Keratinocyte (primary cell): ENCODE data around the gene ABL1. TPM values are rescaled to one million over a fixed set of nuclear protein-coding genes. Genes with fewer than 3 reads are reported as not detected.
A peak's percentile ranks its signal among the peaks of the same experiment; 100 is the strongest.

ENCODE experiments used
- DNase-seq: peaks from one replicate; pipeline ENCODE4 v3.0.0-alpha.2; 2011; ENCODE audit warnings: low read depth, missing footprints, low spot score
- FAIRE-seq: peaks from 2 replicates; lab custom pipeline; 2011; peaks lifted over from hg19 to GRCh38; lab: Jason Lieb, UNC
- H2AFZ ChIP-seq: 2 replicates; pipeline ENCODE4 v1.6.0; 2012; ENCODE audit warnings: low read length, control low read depth, inconsistent platforms; ENCODE audit not compliant: control insufficient read depth
- H3K27ac ChIP-seq: 2 replicates; pipeline ENCODE4 v1.5.1; 2011; ENCODE audit warnings: low read length; ENCODE audit not compliant: control insufficient read depth, insufficient read depth
- H3K27me3 ChIP-seq: 3 replicates; pipeline ENCODE4 v1.6.0; 2011; ENCODE audit warnings: low read length; ENCODE audit not compliant: control insufficient read depth, insufficient read depth; ENCODE audit errors: extremely low read depth
- H3K36me3 ChIP-seq, 2 experiments: 2 replicates in 1 of 2; 3 replicates in 1 of 2; pipeline ENCODE4 v1.5.1; 2011; ENCODE audit warnings: low read length in 2 of 2, mild to moderate bottlenecking in 1 of 2; ENCODE audit not compliant: control insufficient read depth in 2 of 2, insufficient read depth in 2 of 2; ENCODE audit errors: extremely low read depth in 1 of 2
- H3K4me1 ChIP-seq: 3 replicates; pipeline ENCODE4 v1.5.1; 2011; ENCODE audit warnings: low read length; ENCODE audit not compliant: control insufficient read depth, insufficient read depth; ENCODE audit errors: extremely low read depth
- H3K4me2 ChIP-seq: 3 replicates; pipeline ENCODE4 v1.6.0; 2011; ENCODE audit warnings: low read depth, low read length; ENCODE audit not compliant: control insufficient read depth, insufficient read depth; ENCODE audit errors: extremely low read depth
- H3K4me3 ChIP-seq, 3 experiments: fragments of 200-600 bp in 1 of 3; sonication (generic) in 1 of 3; 2 replicates in 2 of 3; 3 replicates in 1 of 3; pipeline ENCODE4 v1.5.1; 2011 to 2016; ENCODE audit warnings: low read length in 3 of 3, mild to moderate bottlenecking in 3 of 3, control low read depth in 2 of 3, inconsistent platforms in 1 of 3, low read depth in 1 of 3, mixed read lengths in 1 of 3, mixed run types in 1 of 3, moderate library complexity in 1 of 3; ENCODE audit not compliant: control insufficient read depth in 2 of 3, insufficient read depth in 2 of 3; ENCODE audit errors: extremely low read depth in 1 of 3
- H3K79me2 ChIP-seq: 2 replicates; pipeline ENCODE4 v1.6.0; 2012; ENCODE audit warnings: low read length; ENCODE audit not compliant: control insufficient read depth, insufficient read depth
- H3K9ac ChIP-seq: 3 replicates; pipeline ENCODE4 v1.6.0; 2011; ENCODE audit warnings: low read length; ENCODE audit not compliant: control insufficient read depth, insufficient read depth; ENCODE audit errors: extremely low read depth
- H3K9me1 ChIP-seq: 3 replicates; pipeline ENCODE4 v1.6.0; 2011; ENCODE audit warnings: low read length; ENCODE audit not compliant: control insufficient read depth, insufficient read depth; ENCODE audit errors: extremely low read depth
- H3K9me3 ChIP-seq: 2 replicates; pipeline ENCODE4 v1.5.1; 2012; ENCODE audit warnings: low read depth, low read length; ENCODE audit not compliant: control insufficient read depth
- H4K20me1 ChIP-seq: 3 replicates; pipeline ENCODE4 v1.6.0; 2011; ENCODE audit warnings: low read length; ENCODE audit not compliant: control insufficient read depth, insufficient read depth; ENCODE audit errors: extremely low read depth
- EZH2 ChIP-seq: IDR thresholded peaks from one replicate; pipeline ENCODE4 v1.6.1; 2012; ENCODE audit warnings: inconsistent platforms, mild to moderate bottlenecking, low read length, moderate library complexity
- dilution Hi-C: fragments of 300-500 bp; cut with MboI; formaldehyde crosslinking; loops from one replicate; pipeline ENCODE4 v1.7.0; 2020; ENCODE audit warnings: low sequenced_read_pairs; ENCODE audit not compliant: extremely low pct_ligation_motif_present
- polyA plus RNA-seq, 5 experiments: library from polyadenylated mRNA; depleted of rRNA in 3 of 5; stranded (reverse) in 3 of 5; stranded (forward) in 1 of 5; unstranded in 1 of 5; fragments of >200 nt; gene quantifications; 1 replicate in 1 of 5; 2 replicates in 3 of 5; 3 replicates in 1 of 5; pipeline versions ENCODE4 v1.2.1 to v1.2.3, GENCODE V29; 2011 to 2012; ENCODE audit warnings: missing spikeins in 2 of 5, low read depth in 1 of 5, low replicate concordance in 1 of 5
- TF ChIP-seq, protein P1 (sequence below), 3 experiments: IDR thresholded peaks in 1 of 3; conservative IDR thresholded peaks in 1 of 3; optimal IDR thresholded peaks in 1 of 3; 2 replicates in 2 of 3; 3 replicates in 1 of 3; pipeline versions ENCODE3 to v1.5.1; 2011; ENCODE audit warnings: low read length in 3 of 3, mild to moderate bottlenecking in 3 of 3, moderate library complexity in 2 of 3, control low read depth in 1 of 3, inconsistent platforms in 1 of 3; ENCODE audit not compliant: insufficient read depth in 2 of 3; ENCODE audit errors: extremely low read depth in 1 of 3

The ABL1 gene
- polyA plus RNA-seq, 1 donor (not counting 4 experiments of a cell fraction or from before 2014, with no cell fraction given) = 17.0 TPM

DNA sequence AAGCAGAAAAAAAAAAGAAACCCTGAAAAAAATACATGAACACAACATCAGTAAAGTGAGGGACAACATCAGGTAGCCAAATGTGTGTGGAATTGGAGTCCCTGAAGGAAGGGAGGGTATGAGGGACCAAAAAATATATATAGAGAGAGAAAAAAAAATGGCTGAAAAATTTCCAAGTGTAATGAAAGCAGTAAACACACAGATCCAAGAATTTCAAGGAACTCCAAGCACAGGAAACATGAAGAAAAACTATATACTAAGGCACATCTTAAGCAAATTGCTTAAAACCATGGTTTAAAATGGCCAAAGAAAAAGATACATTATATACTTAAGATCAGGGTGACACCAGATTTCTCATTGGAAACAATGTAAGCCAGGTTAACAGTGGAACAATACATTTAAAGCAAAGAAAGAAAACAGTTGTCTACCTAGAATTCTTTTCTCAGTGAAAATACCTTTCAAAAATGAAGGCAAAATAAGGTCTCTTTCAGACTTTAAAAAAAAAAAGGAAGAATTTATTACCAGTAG, 24.4 kb upstream of the ABL1 start:
- Histone ChIP-seq H3K4me1 (peaks cover 8% of the 10 kb centered on the region), H3K9ac (no peak overlapping the region), H3K9me3 (no peaks in the 10 kb centered on the region), H3K4me2 (no peak overlapping the region), H3K27me3 (no peaks in the 10 kb centered on the region), H3K4me3 (no peak overlapping the region), H4K20me1 (no peaks in the 10 kb centered on the region), H3K27ac (no peak overlapping the region), H2AFZ (no peak overlapping the region), H3K79me2 (no peaks in the 10 kb centered on the region), H3K36me3 (no peaks in the 10 kb centered on the region), H3K9me1 (no peaks in the 10 kb centered on the region)
- dilution Hi-C loops = no loop called here
- TF ChIP-seq EZH2 = no peak
- TF ChIP-seq, protein P1, sequence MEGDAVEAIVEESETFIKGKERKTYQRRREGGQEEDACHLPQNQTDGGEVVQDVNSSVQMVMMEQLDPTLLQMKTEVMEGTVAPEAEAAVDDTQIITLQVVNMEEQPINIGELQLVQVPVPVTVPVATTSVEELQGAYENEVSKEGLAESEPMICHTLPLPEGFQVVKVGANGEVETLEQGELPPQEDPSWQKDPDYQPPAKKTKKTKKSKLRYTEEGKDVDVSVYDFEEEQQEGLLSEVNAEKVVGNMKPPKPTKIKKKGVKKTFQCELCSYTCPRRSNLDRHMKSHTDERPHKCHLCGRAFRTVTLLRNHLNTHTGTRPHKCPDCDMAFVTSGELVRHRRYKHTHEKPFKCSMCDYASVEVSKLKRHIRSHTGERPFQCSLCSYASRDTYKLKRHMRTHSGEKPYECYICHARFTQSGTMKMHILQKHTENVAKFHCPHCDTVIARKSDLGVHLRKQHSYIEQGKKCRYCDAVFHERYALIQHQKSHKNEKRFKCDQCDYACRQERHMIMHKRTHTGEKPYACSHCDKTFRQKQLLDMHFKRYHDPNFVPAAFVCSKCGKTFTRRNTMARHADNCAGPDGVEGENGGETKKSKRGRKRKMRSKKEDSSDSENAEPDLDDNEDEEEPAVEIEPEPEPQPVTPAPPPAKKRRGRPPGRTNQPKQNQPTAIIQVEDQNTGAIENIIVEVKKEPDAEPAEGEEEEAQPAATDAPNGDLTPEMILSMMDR (optimal IDR thresholded peaks at IDR 0.05 in 1 of 3, IDR thresholded peaks at IDR 0.05 in 1 of 3, conservative IDR thresholded peaks at IDR 0.05 in 1 of 3; ENCODE audit: extremely low read depth in 1 of 3, insufficient read depth in 2 of 3, low read length in 3 of 3) = no peak
- FAIRE-seq = no peak
- no peak for DNase-seq

DNA sequence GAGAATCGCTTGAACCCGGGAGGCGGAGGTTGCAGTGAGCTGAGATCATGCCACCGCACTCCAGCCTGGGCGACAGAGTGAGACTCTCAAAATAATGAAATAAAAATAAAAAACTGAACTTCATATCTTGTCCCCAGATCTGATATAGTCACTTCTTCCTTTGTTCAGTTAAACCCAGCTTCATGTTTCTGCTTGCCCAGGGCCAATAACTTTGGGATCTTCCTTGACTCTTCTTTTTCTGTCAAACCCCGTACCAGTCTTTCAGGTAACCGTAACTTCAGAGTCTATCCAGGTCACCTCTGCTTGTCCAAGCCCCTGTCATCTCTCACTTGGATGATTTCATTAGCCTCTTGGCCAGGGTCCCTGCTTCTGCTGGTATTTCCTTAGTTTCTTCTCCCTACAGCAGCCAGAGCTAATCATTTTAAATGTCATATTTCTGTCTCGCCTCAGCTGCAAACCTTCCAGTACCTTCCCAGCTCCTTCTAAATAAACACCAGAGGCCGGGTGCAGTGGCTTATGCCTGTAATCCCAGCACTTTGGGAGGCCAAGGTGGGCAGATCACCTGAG, 19.7 kb upstream of the ABL1 start:
- Histone ChIP-seq H2AFZ (no peak overlapping the region), H3K36me3 (no peaks in the 10 kb centered on the region), H3K4me1 (peaks cover 8% of the 10 kb centered on the region), H3K9me3 (no peaks in the 10 kb centered on the region), H3K9me1 (no peaks in the 10 kb centered on the region), H3K27me3 (no peaks in the 10 kb centered on the region), H3K79me2 (no peaks in the 10 kb centered on the region), H3K27ac (no peak overlapping the region), H4K20me1 (no peaks in the 10 kb centered on the region), H3K4me3 (no peak overlapping the region), H3K9ac (no peak overlapping the region), H3K4me2 (peak overlapping the region; percentile 1)
- dilution Hi-C loops = no loop called here
- no peak for TF ChIP-seq EZH2
- TF ChIP-seq, protein P1 (optimal IDR thresholded peaks at IDR 0.05 in 1 of 3, IDR thresholded peaks at IDR 0.05 in 1 of 3, conservative IDR thresholded peaks at IDR 0.05 in 1 of 3; ENCODE audit: extremely low read depth in 1 of 3, insufficient read depth in 2 of 3, low read length in 3 of 3) = no peak
- no peak for DNase-seq
- no peak for FAIRE-seq
